Stimulated activated CD4-positive, alpha-beta T cell treated with anti-CD3 and anti-CD28 coated beads, Interleukin-15, amount 100 ng/mL, for 48 hours (primary cell): ENCODE results near the gene MRPL10.
"Not testable (repeated sequence)": the region's sequence is repeated elsewhere in the genome, so short reads cannot be mapped to it uniquely, and the experiment has no call there.

ENCODE experiments used
- DNase-seq, 2 donors: peaks; one replicate each; pipeline ENCODE4 v3.0.0-alpha.2; 2020; ENCODE audit warnings: low read depth in 2 of 2

The MRPL10 gene

DNA sequence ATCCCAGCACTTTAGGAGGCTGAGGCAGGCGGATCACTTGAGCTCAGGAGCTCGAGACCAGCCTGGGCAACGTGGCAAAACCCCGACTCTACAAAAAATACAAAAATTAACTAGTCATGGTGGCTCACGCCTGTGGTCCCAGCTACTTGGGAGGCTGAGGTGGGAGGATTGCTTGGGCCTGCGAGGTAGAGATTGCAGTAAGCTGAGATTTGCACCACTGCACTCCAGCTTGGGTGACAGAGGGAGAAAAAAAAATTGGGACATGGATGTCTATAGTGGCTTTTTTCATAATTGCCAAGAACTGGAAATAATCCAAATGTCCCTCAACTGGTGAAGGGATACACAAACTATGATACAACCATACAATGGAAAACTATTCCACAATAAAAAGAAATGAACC is 38.4 kb downstream of the MRPL10 start:
- DNase-seq, result no peak

DNA sequence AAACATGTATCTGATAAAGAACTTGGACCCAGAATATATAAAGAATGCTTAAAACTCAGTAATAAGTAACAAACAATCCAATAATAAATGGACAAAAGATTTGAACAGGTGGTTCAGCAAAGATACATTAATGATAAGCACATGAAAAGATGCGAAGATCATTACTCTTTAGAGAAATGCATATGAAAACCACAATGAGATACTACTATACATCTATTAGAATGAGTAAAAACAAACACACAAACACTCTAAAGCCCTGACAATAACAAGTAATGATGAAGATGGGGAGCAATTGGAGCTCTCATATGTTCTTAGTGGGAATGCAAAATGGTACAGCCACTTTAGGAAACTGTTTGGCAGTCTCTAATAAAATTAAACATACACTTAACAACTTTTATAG is 38.9 kb downstream of the MRPL10 start:
- DNase-seq, result no peak

DNA sequence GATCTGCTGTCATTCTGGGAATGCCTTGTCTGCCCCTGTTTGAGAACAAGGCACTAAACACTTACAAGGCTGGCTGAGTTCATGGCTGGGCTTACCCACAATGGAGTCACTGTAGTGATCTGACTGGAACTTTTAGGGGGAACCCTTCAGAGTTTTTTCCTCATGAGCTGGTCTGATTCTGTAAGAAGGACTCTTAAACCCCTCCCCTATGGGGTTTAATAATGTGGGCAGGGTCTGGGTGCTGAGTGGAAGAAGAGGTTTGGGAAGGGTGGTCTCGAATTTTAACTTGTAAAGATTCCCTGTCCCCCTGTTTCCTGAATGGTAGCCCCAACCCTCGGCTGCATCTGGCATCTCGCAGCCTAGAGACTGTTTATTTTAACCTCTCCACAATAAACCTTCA is 40.3 kb downstream of the MRPL10 start:
- no peak for DNase-seq

DNA sequence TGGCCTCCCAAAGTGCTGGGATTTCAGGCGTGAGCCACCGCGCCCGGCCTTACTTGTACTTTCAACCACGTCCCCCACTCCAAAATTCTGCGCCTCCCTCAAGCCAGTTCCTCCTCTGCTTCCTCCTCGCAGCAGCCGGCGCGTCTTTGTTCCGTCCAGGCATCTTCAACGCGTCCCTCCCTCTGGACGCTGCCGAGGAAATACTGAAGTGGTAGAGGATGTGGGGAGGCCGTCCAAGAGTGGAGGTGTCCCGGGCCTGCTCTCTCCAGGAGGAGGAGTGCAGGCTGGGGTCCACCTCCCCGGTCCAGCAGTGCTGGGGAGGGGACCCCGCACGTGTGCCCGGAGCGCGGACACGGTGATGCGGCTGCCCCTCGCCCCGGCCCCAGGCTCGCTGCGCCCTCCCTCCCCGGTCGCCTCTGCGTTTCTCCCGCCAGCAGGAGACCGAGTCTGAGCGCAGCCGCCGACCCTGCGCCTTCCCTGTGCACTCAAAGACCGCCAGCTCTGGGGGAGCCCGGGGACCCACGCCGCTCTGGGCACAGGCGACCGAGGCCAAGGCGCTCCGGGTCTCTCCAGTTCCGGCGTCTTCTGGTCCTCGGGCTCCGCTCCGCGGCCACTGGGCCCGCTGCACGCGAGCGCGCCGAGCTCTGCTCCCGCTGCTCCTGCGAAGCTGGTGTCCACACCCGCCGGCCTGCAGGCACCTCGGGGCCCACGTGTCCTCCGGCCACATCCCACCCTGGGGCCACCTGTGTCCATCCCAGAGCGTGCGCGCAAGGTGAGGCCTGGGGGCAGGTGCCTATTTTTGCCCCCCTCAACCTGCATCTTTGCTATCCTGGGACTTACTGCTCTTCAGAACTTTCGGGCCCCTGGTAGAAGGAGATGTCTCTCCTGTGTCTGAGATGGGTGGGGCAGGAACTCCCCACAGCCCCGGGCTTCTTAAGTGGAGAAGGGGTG is 41.5 kb downstream of the MRPL10 start:
- peak; percentile 22 to 48 for DNase-seq

DNA sequence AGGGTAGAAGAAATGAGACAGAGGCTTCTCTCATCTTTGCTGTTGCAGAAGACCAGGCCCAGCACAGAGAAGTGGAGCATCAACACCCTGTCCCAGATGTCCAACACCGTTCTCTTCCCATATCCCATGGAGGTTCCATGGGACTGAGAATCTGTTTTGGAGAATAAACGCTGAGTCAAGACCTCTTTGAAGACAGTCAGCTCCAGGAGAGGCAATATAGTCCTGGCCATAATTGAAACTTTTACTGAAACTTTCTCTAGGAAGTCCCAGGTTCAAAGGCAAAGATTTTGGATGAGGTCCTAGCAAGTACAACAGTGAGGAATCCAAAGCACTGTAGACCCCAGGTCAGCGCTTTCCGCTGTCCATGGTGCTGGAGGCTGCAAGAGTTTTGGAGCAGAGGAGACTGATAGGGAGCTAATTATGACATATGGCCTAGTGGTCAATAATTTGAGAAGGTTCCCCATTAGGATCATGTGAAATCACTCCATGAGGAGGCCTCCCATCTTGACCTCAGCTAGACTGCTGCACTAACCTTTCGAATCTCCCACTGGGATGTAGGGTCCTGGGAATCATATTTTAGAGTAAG is 45.7 kb downstream of the MRPL10 start:
- DNase-seq, result no peak

DNA sequence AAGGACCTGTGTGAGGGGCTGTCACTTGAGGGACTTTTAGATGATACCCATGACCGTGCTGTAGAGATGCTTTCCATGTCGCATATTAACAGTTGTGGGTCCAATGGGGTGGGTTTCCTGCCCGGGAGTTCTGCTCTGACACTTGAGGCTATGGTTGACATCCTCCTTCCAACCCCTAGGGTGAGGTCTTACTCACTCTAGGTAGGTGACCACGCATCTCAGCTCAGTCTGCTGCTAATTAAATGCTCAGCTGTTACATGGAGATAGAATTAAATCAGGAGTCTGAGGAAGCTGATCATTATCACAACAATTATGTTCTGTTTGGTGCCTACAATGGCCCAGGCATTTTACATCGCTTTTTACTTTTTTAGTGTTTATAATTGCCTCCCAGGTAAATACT is 49.9 kb downstream of the MRPL10 start:
- no peak for DNase-seq

DNA sequence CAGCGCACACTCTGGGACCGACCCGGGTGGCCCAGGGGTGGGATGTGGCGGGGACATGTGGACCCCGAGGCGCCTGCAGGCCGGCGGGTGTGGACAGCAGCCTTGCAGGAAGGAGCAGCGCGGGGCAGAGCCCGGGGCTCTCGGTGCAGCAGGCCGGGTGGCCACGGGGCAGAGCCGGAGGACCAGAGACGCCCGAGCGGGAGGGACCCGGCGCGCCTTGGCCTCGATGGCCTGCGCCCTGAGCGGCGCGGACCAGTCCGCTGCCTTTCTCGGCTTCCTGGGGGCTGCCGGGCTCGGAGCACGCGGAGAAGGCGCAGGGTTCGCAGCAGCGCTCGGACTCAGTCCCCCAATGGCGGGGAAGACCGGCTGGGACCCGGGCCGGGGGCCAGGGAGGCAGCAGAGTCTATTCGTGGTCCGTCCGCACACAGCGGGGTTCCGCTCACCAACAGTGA is 53.1 kb downstream of the MRPL10 start:
- no peak for DNase-seq

DNA sequence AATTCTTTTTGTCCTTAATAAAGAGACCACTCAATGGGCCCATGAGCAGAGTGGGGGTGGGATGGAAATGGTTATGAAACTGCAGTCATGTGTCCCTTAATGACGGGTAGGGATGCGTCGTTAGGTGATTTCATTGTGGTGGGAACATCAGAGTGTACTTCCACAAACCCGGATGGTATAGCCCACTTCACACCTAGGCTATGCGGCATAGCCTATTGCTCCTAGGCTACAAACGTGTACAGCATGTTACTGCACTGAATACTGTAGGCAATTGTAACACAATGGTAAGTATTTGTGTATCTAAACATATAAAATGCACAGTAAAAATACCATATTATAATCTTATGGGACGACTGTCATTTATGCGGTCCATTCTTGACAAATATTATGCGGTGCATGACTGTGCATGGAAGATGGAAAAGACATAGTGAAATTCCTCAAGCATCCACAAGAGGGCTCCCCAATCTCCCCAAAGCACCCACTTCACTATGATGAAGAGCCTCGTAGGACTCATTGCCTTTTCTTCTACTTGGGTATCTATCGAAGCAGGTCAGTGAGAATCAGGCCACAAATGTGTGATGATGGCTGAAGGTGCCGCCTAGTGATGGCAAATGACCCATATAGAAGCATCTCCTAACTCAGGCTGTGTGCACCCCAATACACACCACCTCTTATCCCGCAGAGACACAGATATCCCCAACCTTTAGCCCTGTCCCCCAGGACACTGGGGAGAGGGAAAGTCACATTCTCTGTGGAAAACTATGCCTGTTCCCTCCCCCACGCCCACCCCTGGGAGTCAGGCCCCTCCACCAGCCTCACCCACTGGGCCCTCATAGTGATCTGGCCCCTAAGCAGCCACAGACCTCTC is 54.8 kb downstream of the MRPL10 start:
- DNase-seq, result peak in 1 of 2 donors; percentile 17

DNA sequence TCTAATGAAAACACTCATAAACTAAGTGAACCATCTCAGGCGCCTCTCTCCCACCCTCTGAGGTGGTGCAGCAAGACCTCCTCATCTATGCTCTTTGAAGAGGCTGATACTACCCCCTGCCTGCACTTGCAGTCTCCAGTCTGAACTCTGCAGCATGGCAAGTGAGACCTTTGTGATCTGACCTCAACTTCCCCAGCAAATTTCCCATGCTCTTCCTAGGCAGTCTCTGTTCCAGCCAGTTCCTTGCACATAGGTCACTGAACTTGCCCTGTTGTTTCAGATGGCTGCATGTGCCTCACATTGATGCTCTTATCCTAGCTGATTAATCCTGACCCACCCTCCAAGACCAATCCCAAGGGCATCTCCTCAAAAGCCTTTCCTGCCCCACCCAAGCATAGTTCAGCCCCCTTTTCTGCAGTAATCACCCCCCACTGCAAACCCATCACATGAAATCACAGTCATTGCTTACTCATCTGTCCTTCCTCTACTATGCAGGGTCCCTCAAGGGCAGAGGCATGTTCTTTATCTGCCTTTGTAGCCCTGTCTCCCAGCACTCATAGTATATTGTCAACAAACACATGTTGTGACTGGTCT is 56.3 kb downstream of the MRPL10 start:
- no peak for DNase-seq

DNA sequence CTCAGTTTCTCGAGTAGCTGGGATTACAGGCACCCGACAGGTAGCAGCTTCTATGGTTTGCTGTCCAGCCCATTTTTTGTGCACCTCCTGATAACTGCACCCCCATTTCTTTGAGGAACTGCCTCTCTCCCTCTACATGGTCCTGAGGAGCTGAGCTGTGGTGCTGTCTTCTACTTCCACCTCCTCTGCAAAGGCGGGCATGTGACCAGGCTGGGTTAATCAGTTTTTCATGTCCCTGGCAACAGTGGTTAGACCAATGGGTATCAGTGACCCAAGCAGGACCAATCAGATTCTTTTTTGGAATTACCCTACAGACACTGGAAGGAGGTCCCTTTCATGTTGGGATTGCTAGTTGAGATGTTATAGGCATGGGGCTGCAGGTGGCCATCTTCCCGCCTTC is 57.0 kb downstream of the MRPL10 start:
- DNase-seq, result no peak

DNA sequence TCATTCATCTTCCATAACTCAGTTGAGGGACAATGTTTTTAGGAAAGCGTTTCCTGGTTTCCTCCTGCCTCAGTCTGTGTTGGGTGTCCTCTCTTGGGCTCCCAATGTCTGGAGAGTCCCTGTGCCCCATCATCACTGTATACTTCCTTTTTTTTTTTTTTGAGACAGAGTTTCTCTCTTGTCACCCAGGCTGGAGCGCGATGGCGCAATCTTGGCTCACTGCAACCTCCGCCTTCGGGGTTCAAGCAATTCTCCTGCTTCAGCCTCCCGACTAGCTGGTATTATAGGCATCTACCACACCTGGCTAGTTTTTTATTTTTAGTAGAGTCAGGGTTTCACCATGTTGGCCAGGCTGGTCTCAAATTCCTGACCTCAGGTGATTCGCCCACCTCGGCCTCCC is 57.7 kb downstream of the MRPL10 start:
- DNase-seq, result not testable (repeated sequence)
